Transverse colon (tissue), 4 donors: ENCODE results near the gene ACCS.

Experiments
- CTCF ChIP-seq, 5 experiments: fragments of 200-600 bp in 3 of 5; fragments of 450-650 bp in 2 of 5; sonication (generic) in 3 of 5; IDR thresholded peaks; 1 replicate in 2 of 5; 2 replicates in 3 of 5; pipeline ENCODE4 v1.5.1; 2016 to 2017; ENCODE audit warnings: antibody characterized with exemption in 5 of 5, inconsistent platforms in 3 of 5, mild to moderate bottlenecking in 2 of 5, moderate library complexity in 1 of 5
- EP300 ChIP-seq: sonication (generic); formaldehyde crosslinking; IDR thresholded peaks from one replicate; pipeline ENCODE4 v1.6.1; 2017; ENCODE audit warnings: antibody characterized with exemption, low read depth
- POLR2A ChIP-seq: fragments of 450-650 bp; IDR thresholded peaks from one replicate; pipeline ENCODE4 v1.6.1; 2016; ENCODE audit warnings: antibody characterized with exemption, mild to moderate bottlenecking, moderate library complexity
- POLR2AphosphoS5 ChIP-seq, 3 donors: sonication (generic); formaldehyde crosslinking; IDR thresholded peaks; one replicate each; pipeline ENCODE4 v1.6.1; 2016; ENCODE audit warnings: antibody characterized with exemption in 3 of 3

- TF ChIP-seq CTCF (IDR thresholded peaks at IDR 0.05) (no peak), POLR2AphosphoS5 (IDR thresholded peaks at IDR 0.05) (no peak), POLR2A (no peak), EP300 (no peak)
Observed at GRCh38 chr11:44090539-44090938, 24.5 kb downstream of the ACCS start.
